PFSK-1 (cell line): ENCODE data around the gene SP6.

ENCODE experiments used
- POLR2AphosphoS5 ChIP-seq: IDR thresholded peaks from 2 replicates; pipeline ENCODE4 v1.6.1; 2012; ENCODE audit warnings: low read depth, mild to moderate bottlenecking, control low read depth, low read length, moderate library complexity
- REST ChIP-seq, 2 experiments: IDR thresholded peaks; 2 replicates each; pipeline versions ENCODE4 v1.6.1 to v1.8.0; 2011 to 2012; ENCODE audit warnings: low read depth in 2 of 2, low read length in 2 of 2, control low read depth in 1 of 2, inconsistent platforms in 1 of 2, mild to moderate bottlenecking in 1 of 2, moderate library complexity in 1 of 2; ENCODE audit not compliant: insufficient read depth in 1 of 2
- SIN3A ChIP-seq: IDR thresholded peaks from 2 replicates; pipeline ENCODE4 v1.6.1; 2012; ENCODE audit warnings: mild to moderate bottlenecking, low read length, moderate library complexity, borderline replicate concordance; ENCODE audit not compliant: insufficient read depth
- TAF1 ChIP-seq: IDR thresholded peaks from 2 replicates; pipeline ENCODE4 v1.6.1; 2012; ENCODE audit warnings: low read length, control low read depth, borderline replicate concordance; ENCODE audit not compliant: insufficient read depth

GRCh38 chr17:47834756-47835155, 16.2 kb downstream of the SP6 start:
- TF ChIP-seq REST (IDR thresholded peaks at IDR 0.05; ENCODE audit: insufficient read depth in 1 of 2, low read depth in 2 of 2, low read length in 2 of 2) (no peak), TAF1 (no peak), POLR2AphosphoS5 (no peak), SIN3A (no peak)
